ENCODE results near the gene ANXA9. TPM values are rescaled to one million over a fixed set of nuclear protein-coding genes. Genes with fewer than 3 reads are reported as not detected.
A peak's percentile ranks its signal among the peaks of the same experiment; 100 is the strongest.

ANXA9 gene
- 10 to 100 TPM in 5 of 6 experiments, 1 to 10 TPM in 1; 9.9 to 18.5 (median 15.1) TPM for total RNA-seq
- long read RNA-seq, transcript ANXA9-201 (14 exons, 1,826 nt) = major isoform, 9 of 11 reads
- long read RNA-seq, partial matches to known transcripts = 1 of 11 reads
- long read RNA-seq, other reads (novel, unspliced or antisense) = 1 of 11 reads

DNA sequence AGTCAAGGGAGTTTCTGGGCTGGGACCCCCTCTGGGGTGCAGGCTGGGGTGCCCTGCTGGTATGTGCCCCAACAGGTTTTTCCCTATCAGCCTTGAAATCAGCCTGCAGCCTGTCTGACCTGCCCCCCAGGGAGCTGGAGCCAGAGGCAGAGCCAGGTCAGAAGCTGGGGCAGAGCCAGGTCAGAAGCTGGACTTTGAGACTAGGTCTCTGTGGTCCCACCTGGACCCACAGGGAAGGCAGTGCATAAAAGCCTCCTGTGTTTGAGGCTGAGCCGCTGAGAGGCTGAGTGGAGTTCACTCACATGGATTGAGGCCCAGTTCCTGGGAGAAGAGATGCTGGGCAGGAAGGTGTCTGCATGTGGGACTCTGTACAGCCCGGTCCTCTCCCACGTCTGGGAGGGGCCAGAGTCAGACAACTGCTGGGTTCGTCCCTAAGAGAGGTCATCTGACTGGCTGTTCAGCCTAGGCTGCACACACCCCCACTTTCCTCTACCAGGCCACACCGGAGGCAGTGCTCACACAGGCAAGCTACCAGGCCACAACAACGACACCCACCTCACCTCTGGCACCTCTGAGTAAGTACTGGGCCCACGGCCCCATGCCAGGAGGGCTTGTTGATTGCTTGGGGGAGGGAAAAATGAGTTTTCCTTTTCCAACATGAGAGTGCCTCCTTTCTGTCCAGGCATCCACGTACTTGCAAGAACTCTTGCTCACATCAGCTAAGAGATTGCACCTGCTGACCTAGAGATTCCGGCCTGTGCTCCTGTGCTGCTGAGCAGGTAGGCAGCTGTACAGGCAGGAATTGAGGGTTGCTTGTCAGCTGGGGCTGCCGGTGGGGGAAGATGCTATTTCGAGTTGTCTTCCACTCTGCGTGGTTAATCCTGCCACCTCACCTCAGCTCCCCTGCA is at the start of gene ANXA9:
TSS of gene ANXA9 (plus strand) at position 488 of the 908 bp plus-strand sequence. CDS start 814 bp downstream, outside the sequence.
- Histone ChIP-seq H3K27ac (peak within 1 kb of the TSS; percentile 18 to 68 (median 51)), H3K27me3 (no peaks in the 10 kb centered on the region), H3K4me3 (peak within 1 kb of the TSS; percentile 10 to 33 (median 25)), H3K36me3 (no peaks in the 10 kb centered on the region), H3K9me3 (no peaks in the 10 kb centered on the region), H3K4me1 (peaks cover 0 to 55% (median 22%) of the 10 kb centered on the region in 4 donors)
- ATAC-seq (peak; percentile 67 to 89 (median 79)), DNase-seq (peak; percentile 71 to 87 (median 85))
- intact Hi-C loops (cut with DNase I) = loop anchor here in 1 of 2 donors (10.0 kb wide), 1 partner anchor 47 kb away; no protein-coding TSS in a partner anchor
- TF ChIP-seq, protein P1, sequence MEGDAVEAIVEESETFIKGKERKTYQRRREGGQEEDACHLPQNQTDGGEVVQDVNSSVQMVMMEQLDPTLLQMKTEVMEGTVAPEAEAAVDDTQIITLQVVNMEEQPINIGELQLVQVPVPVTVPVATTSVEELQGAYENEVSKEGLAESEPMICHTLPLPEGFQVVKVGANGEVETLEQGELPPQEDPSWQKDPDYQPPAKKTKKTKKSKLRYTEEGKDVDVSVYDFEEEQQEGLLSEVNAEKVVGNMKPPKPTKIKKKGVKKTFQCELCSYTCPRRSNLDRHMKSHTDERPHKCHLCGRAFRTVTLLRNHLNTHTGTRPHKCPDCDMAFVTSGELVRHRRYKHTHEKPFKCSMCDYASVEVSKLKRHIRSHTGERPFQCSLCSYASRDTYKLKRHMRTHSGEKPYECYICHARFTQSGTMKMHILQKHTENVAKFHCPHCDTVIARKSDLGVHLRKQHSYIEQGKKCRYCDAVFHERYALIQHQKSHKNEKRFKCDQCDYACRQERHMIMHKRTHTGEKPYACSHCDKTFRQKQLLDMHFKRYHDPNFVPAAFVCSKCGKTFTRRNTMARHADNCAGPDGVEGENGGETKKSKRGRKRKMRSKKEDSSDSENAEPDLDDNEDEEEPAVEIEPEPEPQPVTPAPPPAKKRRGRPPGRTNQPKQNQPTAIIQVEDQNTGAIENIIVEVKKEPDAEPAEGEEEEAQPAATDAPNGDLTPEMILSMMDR (IDR thresholded peaks at IDR 0.05) = no peak
- peak; percentile 55 for TF ChIP-seq POLR2A (IDR thresholded peaks at IDR 0.05)
- WGBS (ENCODE audit: insufficient coverage, low coverage, low lambda C conversion rate, missing lambda C conversion rate) = 32% methylated on average over 4 of the region's 12 CpGs

GRCh38 chr1:150944856-150945255 is 37.2 kb upstream of the ANXA9 start:
- no peak for TF ChIP-seq POLR2A (IDR thresholded peaks at IDR 0.05)
- TF ChIP-seq, protein P1 (IDR thresholded peaks at IDR 0.05) = no peak
- Histone ChIP-seq H3K4me1 (no peaks in the 10 kb centered on the region), H3K36me3 (peaks cover 0 to 99% (median 51%) of the 10 kb centered on the region in 4 donors), H3K27ac (no peak overlapping the region), H3K9me3 (no peaks in the 10 kb centered on the region), H3K27me3 (no peaks in the 10 kb centered on the region), H3K4me3 (no peak overlapping the region)
- WGBS (ENCODE audit: insufficient coverage, low coverage, low lambda C conversion rate, missing lambda C conversion rate) = 74% methylated on average over 5 of the region's 5 CpGs
- no peak for DNase-seq
- intact Hi-C loops (cut with DNase I) = no loop called here
- no peak for ATAC-seq

DNA sequence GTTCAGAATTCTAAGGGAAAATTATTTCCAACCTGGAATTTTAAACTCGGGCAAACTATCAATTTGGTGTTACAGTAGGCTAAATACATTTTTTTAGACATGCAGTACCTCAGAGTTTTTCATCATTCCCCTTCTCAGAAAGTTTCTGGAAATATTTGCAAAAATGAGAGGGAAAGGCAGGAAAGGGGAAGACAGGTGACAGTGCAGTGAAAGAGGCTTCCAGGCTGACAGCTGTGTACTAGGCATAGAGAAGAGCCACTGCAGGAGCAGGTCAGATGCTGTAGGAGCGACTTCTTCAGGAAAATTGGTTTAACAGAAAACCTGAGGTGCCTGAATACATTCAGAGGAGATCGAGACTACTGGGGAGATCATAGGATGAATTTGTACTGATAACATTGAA is 27.4 kb upstream of the ANXA9 start:
- TF ChIP-seq POLR2A (IDR thresholded peaks at IDR 0.05) = no peak
- TF ChIP-seq, protein P1 (IDR thresholded peaks at IDR 0.05) = no peak
- Histone ChIP-seq H3K4me1 (no peaks in the 10 kb centered on the region), H3K9me3 (no peaks in the 10 kb centered on the region), H3K27me3 (no peaks in the 10 kb centered on the region), H3K4me3 (no peak overlapping the region), H3K36me3 (peaks cover 0 to 57% (median 21%) of the 10 kb centered on the region in 4 donors), H3K27ac (no peak overlapping the region)
- intact Hi-C loops (cut with DNase I) = no loop called here
- 89% methylated on average over 3 of the region's 3 CpGs for WGBS (ENCODE audit: insufficient coverage, low coverage, low lambda C conversion rate, missing lambda C conversion rate)
- ATAC-seq = no peak
- no peak for DNase-seq

DNA sequence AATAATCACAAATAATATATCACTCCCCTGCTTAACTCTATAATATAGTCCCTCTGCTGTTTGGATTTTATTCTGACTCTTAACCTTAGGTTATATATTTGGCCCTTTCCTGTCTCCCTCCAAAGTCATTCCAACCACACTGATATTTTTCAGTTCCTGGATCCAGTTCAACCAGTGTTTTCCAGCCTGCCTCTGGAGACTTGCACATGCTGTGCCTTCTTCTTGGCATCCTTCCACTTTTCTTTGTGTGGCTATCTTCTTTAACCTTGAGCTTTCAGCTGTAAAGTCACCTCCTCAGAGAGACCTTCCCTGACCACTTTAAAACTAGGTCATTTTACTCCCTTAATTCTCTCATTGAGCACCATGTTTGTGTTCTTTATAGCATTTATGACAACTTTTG is 26.8 kb upstream of the ANXA9 start:
- no peak for DNase-seq
- no peaks in the 10 kb centered on the region for H3K27me3 ChIP-seq
- intact Hi-C loops (cut with DNase I) = no loop called here
- no peaks in the 10 kb centered on the region for H3K4me1 ChIP-seq
- H3K9me3 ChIP-seq = no peaks in the 10 kb centered on the region
- no peak overlapping the region for H3K4me3 ChIP-seq
- peaks cover 0 to 57% (median 22%) of the 10 kb centered on the region in 4 donors for H3K36me3 ChIP-seq
- no peak for ATAC-seq
- no peak overlapping the region for H3K27ac ChIP-seq
- TF ChIP-seq, protein P1 (IDR thresholded peaks at IDR 0.05) = no peak
- TF ChIP-seq POLR2A (IDR thresholded peaks at IDR 0.05) = no peak
